ENCODE data around the gene TCF7L1. TPM values are rescaled to one million over a fixed set of nuclear protein-coding genes. Genes with fewer than 3 reads are reported as not detected.

Gene TCF7L1
- total and polyA plus RNA-seq, 12 donors: 4.5 to 10.9 (median 6.3) TPM

GRCh38 chr2:85253890-85254289 is 120.7 kb downstream of the TCF7L1 start:
- Histone ChIP-seq H3K4me3 (no peak overlapping the region), H3K9me3 (no peaks in the 10 kb centered on the region), H3K4me1 (peaks cover 38 to 92% (median 73%) of the 10 kb centered on the region in 9 donors), H3K36me3 (no peaks in the 10 kb centered on the region), H3K27me3 (no peaks in the 10 kb centered on the region), H3K27ac (peak overlapping the region in 1 of 10 donors; percentile 91)
- DNase-seq: no peak
- intact Hi-C loops (cut with DNase I): no loop called here
- TF ChIP-seq CTCF (IDR thresholded peaks at IDR 0.05): no peak
- no peak for ATAC-seq
- 67 to 69% methylated on average over 5 of the region's 5 CpGs for WGBS, 2 donors

GRCh38 chr2:85254540-85255300 is 121.5 kb downstream of the TCF7L1 start:
- H3K4me1 ChIP-seq: peaks cover 35 to 92% (median 73%) of the 10 kb centered on the region in 9 donors
- no peaks in the 10 kb centered on the region for H3K36me3 ChIP-seq
- no peak for TF ChIP-seq CTCF (IDR thresholded peaks at IDR 0.05)
- DNase-seq (no peak), ATAC-seq (no peak)
- WGBS, 2 donors: 60 to 67% methylated on average over 11 of the region's 11 CpGs
- no peaks in the 10 kb centered on the region for H3K9me3 ChIP-seq
- intact Hi-C loops (cut with DNase I): no loop called here
- peak overlapping the region in 5 of 10 donors; percentile 24 to 91 (median 86) for H3K27ac ChIP-seq
- no peaks in the 10 kb centered on the region for H3K27me3 ChIP-seq
- H3K4me3 ChIP-seq: no peak overlapping the region

- 40 to 57% methylated on average over 6 of the region's 6 CpGs for WGBS, 2 donors
Measured at GRCh38 chr2:85255456-85255812, 122.2 kb downstream of the TCF7L1 start.

More at GRCh38 chr2:85255456-85255812, 122.2 kb downstream of the TCF7L1 start:
- DNase-seq: no peak
- peaks cover 39 to 92% (median 73%) of the 10 kb centered on the region in 9 donors for H3K4me1 ChIP-seq
- H3K9me3 ChIP-seq: no peaks in the 10 kb centered on the region
- H3K4me3 ChIP-seq: peak overlapping the region in 4 of 10 donors; percentile 10 to 28 (median 24)
- no peaks in the 10 kb centered on the region for H3K27me3 ChIP-seq
- H3K36me3 ChIP-seq: no peaks in the 10 kb centered on the region
- ATAC-seq: peak in 5 of 8 donors; percentile 10 to 34 (median 17)
- peak overlapping the region in 9 of 10 donors; percentile 14 to 91 (median 83) for H3K27ac ChIP-seq
- no peak for TF ChIP-seq CTCF (IDR thresholded peaks at IDR 0.05)
- intact Hi-C loops (cut with DNase I): no loop called here
